CD4-positive, alpha-beta T cell treated with Interleukin-17A for 4 hours (primary cell): Measurements from ENCODE around the gene CCDC201.

Source experiments
- DNase-seq: peaks from one replicate; pipeline ENCODE4 v3.0.0-alpha.2; 2020; ENCODE audit warnings: mixed read lengths

Gene CCDC201

GRCh38 chr7:45873035-45873354 is at the start of gene CCDC201:
TSS of gene CCDC201 (minus strand) at chr7:45873082. CDS start at chr7:45873007, 75 bp downstream.
- DNase-seq = no peak

- DNase-seq = peak; percentile 19
Observed at GRCh38 chr7:45921699-45922519, 49.0 kb upstream of the CCDC201 start.

GRCh38 chr7:45921381-45921698 is 48.5 kb upstream of the CCDC201 start:
- no peak for DNase-seq

GRCh38 chr7:45920502-45921380 is 47.9 kb upstream of the CCDC201 start, which contains the start of gene IGFBP3:
TSS of gene IGFBP3 (minus strand) at chr7:45921272. CDS start at chr7:45921140, 132 bp downstream.
- DNase-seq = peak; percentile 20

- no peak for DNase-seq
Observed at GRCh38 chr7:45919993-45920459, 47.1 kb upstream of the CCDC201 start.

GRCh38 chr7:45919231-45919784 is 46.4 kb upstream of the CCDC201 start:
- no peak for DNase-seq

- no peak for DNase-seq
Observed at GRCh38 chr7:45918556-45918955, 45.7 kb upstream of the CCDC201 start.

GRCh38 chr7:45917658-45918057 is 44.8 kb upstream of the CCDC201 start:
- peak; percentile 78 for DNase-seq

- no peak for DNase-seq
Observed at GRCh38 chr7:45917064-45917463, 44.2 kb upstream of the CCDC201 start.

- no peak for DNase-seq
Observed at GRCh38 chr7:45915606-45916005, 42.7 kb upstream of the CCDC201 start.

- no peak for DNase-seq
Observed at GRCh38 chr7:45914911-45915310, 42.0 kb upstream of the CCDC201 start.

- no peak for DNase-seq
Observed at GRCh38 chr7:45912972-45913371, 40.1 kb upstream of the CCDC201 start.

- DNase-seq = no peak
Observed at GRCh38 chr7:45911311-45911710, 38.4 kb upstream of the CCDC201 start.

- DNase-seq = no peak
Observed at GRCh38 chr7:45910855-45911254, 38.0 kb upstream of the CCDC201 start.

- no peak for DNase-seq
Observed at GRCh38 chr7:45909561-45909960, 36.7 kb upstream of the CCDC201 start.

- DNase-seq = no peak
Observed at GRCh38 chr7:45902820-45903219, 29.9 kb upstream of the CCDC201 start.

GRCh38 chr7:45901566-45901965 is 28.7 kb upstream of the CCDC201 start:
- DNase-seq = no peak

- no peak for DNase-seq
Observed at GRCh38 chr7:45898222-45898621, 25.3 kb upstream of the CCDC201 start.

GRCh38 chr7:45897042-45897690 is 24.3 kb upstream of the CCDC201 start:
- no peak for DNase-seq

- no peak for DNase-seq
Observed at GRCh38 chr7:45894665-45895062, 21.8 kb upstream of the CCDC201 start.

GRCh38 chr7:45893996-45894664 is 21.2 kb upstream of the CCDC201 start:
- no peak for DNase-seq

- no peak for DNase-seq
Observed at GRCh38 chr7:45893374-45893995, 20.6 kb upstream of the CCDC201 start.
